Measurements from ENCODE around the gene GTF3C1.

The GTF3C1 gene

GRCh38 chr16:27547134-27547533 lies 2.6 kb downstream of the GTF3C1 start:
- peak; percentile 66 for DNase-seq (ENCODE audit: low read depth)
- TF ChIP-seq MYC (IDR thresholded peaks at IDR 0.05; ENCODE audit: low read depth, low read length): no peak
- TF ChIP-seq CTCF (IDR thresholded peaks at IDR 0.05; ENCODE audit: low read depth, low read length): no peak
- TF ChIP-seq POLR2A (IDR thresholded peaks at IDR 0.05; ENCODE audit: extremely low read depth, insufficient read length): no peak
- no peak for TF ChIP-seq MAX (IDR thresholded peaks at IDR 0.05; ENCODE audit: low read depth, low read length)
- H3K4me3 ChIP-seq (ENCODE audit: low read depth, low read length): no peak overlapping the region

DNA sequence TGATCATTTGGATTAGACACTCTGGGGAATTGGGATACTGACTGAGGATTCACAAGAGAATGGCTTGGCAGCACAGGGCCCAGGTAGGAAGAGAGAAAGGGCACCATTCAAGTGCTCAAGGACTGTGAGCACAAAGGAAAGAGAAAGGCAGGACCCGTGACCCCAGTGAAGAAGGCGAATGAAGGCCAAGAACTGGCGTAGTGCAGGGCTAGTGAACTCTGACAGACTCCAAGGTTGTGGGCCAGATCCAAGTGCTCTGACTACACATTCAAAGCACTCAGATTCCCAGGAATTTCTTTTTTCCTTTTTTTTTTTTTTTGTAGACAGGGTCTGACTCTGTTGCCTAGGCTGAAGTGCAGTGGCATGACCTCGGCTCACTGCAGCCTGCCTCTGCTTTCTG lies 5.0 kb downstream of the GTF3C1 start:
- TF ChIP-seq CTCF (IDR thresholded peaks at IDR 0.05; ENCODE audit: low read depth, low read length) (no peak), MAX (IDR thresholded peaks at IDR 0.05; ENCODE audit: low read depth, low read length) (no peak), POLR2A (IDR thresholded peaks at IDR 0.05; ENCODE audit: extremely low read depth, insufficient read length) (no peak), MYC (IDR thresholded peaks at IDR 0.05; ENCODE audit: low read depth, low read length) (no peak)
- H3K4me3 ChIP-seq (ENCODE audit: low read depth, low read length): no peak overlapping the region
- DNase-seq (ENCODE audit: low read depth): no peak

GRCh38 chr16:27543801-27544200 lies 5.9 kb downstream of the GTF3C1 start:
- H3K4me3 ChIP-seq (ENCODE audit: low read depth, low read length): no peak overlapping the region
- no peak for TF ChIP-seq POLR2A (IDR thresholded peaks at IDR 0.05; ENCODE audit: extremely low read depth, insufficient read length)
- TF ChIP-seq MYC (IDR thresholded peaks at IDR 0.05; ENCODE audit: low read depth, low read length): no peak
- no peak for TF ChIP-seq CTCF (IDR thresholded peaks at IDR 0.05; ENCODE audit: low read depth, low read length)
- TF ChIP-seq MAX (IDR thresholded peaks at IDR 0.05; ENCODE audit: low read depth, low read length): no peak
- DNase-seq (ENCODE audit: low read depth): no peak

GRCh38 chr16:27539636-27540035 lies 10.1 kb downstream of the GTF3C1 start:
- TF ChIP-seq CTCF (IDR thresholded peaks at IDR 0.05; ENCODE audit: low read depth, low read length) (no peak), MAX (IDR thresholded peaks at IDR 0.05; ENCODE audit: low read depth, low read length) (no peak), POLR2A (IDR thresholded peaks at IDR 0.05; ENCODE audit: extremely low read depth, insufficient read length) (no peak), MYC (IDR thresholded peaks at IDR 0.05; ENCODE audit: low read depth, low read length) (no peak)

GRCh38 chr16:27539120-27539519 lies 10.6 kb downstream of the GTF3C1 start:
- DNase-seq (ENCODE audit: low read depth): no peak
- TF ChIP-seq MAX (IDR thresholded peaks at IDR 0.05; ENCODE audit: low read depth, low read length) (no peak), MYC (IDR thresholded peaks at IDR 0.05; ENCODE audit: low read depth, low read length) (no peak), POLR2A (IDR thresholded peaks at IDR 0.05; ENCODE audit: extremely low read depth, insufficient read length) (no peak), CTCF (IDR thresholded peaks at IDR 0.05; ENCODE audit: low read depth, low read length) (no peak)
- H3K4me3 ChIP-seq (ENCODE audit: low read depth, low read length): no peak overlapping the region

More at GRCh38 chr16:27539636-27540035, 10.1 kb downstream of the GTF3C1 start:
- no peak for DNase-seq (ENCODE audit: low read depth)
- no peak overlapping the region for H3K4me3 ChIP-seq (ENCODE audit: low read depth, low read length)

- TF ChIP-seq MAX (IDR thresholded peaks at IDR 0.05; ENCODE audit: low read depth, low read length) (no peak), POLR2A (IDR thresholded peaks at IDR 0.05; ENCODE audit: extremely low read depth, insufficient read length) (no peak), CTCF (IDR thresholded peaks at IDR 0.05; ENCODE audit: low read depth, low read length) (no peak)
- no peak overlapping the region for H3K4me3 ChIP-seq (ENCODE audit: low read depth, low read length)
- DNase-seq (ENCODE audit: low read depth): no peak
These were observed 11.2 kb downstream of the GTF3C1 start for GRCh38 chr16:27538528-27538927.

Measured in NB4 (cell line).